Stomach (tissue), 4 donors: ENCODE data around the gene PIK3CA.

Experiments used
- POLR2A ChIP-seq, 4 donors: fragments of 450-650 bp; IDR thresholded peaks; one replicate each; pipeline ENCODE4 v1.6.1; 2016; ENCODE audit warnings: antibody characterized with exemption in 4 of 4, control low read depth in 2 of 4, mild to moderate bottlenecking in 1 of 4, moderate library complexity in 1 of 4
- POLR2AphosphoS5 ChIP-seq, 3 donors: sonication (generic); formaldehyde crosslinking; IDR thresholded peaks; one replicate each; pipeline ENCODE4 v1.6.1; 2016; ENCODE audit warnings: antibody characterized with exemption in 3 of 3
- TF ChIP-seq, protein P1 (sequence below), 7 experiments: fragments of 450-650 bp in 4 of 7; fragments of 200-600 bp in 3 of 7; sonication (generic) in 3 of 7; IDR thresholded peaks; one replicate each; pipeline ENCODE4 v1.5.1; 2016 to 2019; ENCODE audit warnings: antibody characterized with exemption in 7 of 7, control low read depth in 2 of 7, mild to moderate bottlenecking in 1 of 7

DNA sequence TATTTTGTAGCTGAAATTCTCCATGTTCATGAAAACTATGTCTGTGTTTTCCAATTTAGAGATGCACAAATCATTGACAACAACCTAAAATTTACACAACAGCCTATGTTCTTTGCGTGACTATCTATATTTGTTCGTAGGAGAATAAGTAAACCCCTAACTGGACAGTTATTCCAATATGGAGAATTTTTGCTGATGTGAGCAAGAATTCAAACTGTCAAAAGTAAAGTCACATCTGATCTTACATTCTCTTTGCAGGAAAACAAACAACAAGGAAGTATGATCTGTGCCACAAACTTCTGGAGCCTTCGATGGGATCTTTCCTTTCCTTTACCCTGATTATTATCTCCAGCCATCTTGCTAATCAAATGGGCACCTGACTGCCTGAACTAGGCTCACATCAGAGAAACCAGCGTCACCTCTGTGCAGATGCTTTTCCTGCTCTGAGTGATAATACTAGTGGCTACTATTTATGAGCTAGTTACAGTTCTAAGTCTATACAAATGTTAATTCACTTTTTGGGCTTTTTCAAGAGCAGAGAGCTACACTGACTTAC lies 121.1 kb downstream of the PIK3CA start:
- TF ChIP-seq, protein P1, sequence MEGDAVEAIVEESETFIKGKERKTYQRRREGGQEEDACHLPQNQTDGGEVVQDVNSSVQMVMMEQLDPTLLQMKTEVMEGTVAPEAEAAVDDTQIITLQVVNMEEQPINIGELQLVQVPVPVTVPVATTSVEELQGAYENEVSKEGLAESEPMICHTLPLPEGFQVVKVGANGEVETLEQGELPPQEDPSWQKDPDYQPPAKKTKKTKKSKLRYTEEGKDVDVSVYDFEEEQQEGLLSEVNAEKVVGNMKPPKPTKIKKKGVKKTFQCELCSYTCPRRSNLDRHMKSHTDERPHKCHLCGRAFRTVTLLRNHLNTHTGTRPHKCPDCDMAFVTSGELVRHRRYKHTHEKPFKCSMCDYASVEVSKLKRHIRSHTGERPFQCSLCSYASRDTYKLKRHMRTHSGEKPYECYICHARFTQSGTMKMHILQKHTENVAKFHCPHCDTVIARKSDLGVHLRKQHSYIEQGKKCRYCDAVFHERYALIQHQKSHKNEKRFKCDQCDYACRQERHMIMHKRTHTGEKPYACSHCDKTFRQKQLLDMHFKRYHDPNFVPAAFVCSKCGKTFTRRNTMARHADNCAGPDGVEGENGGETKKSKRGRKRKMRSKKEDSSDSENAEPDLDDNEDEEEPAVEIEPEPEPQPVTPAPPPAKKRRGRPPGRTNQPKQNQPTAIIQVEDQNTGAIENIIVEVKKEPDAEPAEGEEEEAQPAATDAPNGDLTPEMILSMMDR (IDR thresholded peaks at IDR 0.05) = no peak
- TF ChIP-seq POLR2AphosphoS5 (IDR thresholded peaks at IDR 0.05) (no peak), POLR2A (IDR thresholded peaks at IDR 0.05) (no peak)
